GM21529 (cell line): ENCODE results near the gene FARS2.
"Not testable (repeated sequence)": the region's sequence is repeated elsewhere in the genome, so short reads cannot be mapped to it uniquely, and the experiment has no call there.

Experiments
- ATAC-seq: cut with Tn5 transposase; IDR thresholded peaks from one replicate; pipeline ENCODE4 v1.9.1; 2021; ENCODE audit not compliant: unreplicated experiment

FARS2 gene

DNA sequence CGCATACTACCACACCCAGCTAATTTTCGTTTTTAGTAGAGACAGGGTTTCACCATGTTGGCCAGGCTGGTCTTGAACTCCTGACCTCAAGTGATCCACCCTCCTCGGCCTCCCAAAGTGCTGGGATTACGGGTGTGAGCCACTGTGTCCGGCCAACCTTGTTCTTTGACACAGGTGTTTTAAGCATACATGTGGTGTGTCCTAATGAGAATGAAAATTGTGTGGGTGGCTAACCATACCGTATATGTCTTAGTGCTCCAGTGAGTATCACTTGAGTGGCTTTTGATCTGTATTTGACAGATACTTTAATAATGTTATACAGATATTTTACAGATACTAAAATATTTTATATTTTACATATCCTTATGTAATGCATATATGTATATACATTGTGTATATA lies 395.4 kb downstream of the FARS2 start:
- ATAC-seq = not testable (repeated sequence)

DNA sequence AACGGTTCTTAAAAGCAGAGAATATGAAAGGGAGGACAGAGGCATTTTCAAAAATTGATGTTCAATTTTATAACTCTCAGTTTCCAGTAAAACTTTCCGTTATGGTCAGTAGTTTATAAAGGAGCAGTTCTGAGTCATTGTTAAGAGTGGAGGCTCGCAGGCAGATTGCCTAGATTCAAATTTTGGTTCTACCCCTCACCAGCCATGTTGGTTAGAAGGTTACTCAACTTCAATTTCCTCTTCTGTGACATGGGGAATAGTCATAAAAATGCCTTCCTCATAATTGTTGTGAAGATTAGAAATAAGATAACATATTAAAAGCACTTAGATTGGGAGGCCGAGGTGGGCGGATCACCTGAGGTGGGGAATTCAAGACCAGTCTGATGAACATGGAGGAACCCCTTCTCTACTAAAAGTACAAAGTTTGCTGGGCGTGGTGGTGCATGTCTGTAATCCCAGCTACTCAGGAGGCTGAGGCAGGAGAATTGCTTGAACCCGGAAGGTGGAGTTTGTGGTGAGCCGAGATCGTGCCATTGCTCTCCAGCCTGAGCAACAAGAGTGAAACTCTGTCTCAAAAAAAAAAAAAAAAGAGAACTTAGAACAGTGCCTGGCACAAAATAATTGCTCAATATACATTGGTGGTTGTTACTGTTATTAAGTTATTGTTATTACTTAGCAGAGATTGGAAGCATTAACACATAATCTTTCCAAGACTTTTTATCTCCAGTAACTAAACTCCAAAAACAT lies 396.5 kb downstream of the FARS2 start:
- ATAC-seq = no peak

DNA sequence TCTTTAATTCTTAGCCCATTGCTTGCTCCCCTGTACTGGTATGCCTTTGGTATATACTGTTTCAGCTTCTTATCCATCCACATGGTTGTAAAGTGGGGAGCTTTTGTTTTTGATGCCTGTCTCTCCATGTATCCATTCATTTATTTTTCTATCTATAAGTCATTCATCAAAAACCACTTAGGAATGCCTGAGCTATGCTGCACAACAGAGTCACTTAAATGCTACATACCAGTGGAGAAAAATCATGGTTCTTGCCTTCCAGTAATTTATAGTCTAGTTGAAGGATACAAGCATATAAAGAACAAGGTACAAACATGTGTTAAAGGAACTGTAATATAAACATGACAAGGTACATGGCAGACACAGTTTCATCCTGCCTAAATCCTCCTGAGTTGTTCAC lies 398.2 kb downstream of the FARS2 start:
- ATAC-seq = no peak

DNA sequence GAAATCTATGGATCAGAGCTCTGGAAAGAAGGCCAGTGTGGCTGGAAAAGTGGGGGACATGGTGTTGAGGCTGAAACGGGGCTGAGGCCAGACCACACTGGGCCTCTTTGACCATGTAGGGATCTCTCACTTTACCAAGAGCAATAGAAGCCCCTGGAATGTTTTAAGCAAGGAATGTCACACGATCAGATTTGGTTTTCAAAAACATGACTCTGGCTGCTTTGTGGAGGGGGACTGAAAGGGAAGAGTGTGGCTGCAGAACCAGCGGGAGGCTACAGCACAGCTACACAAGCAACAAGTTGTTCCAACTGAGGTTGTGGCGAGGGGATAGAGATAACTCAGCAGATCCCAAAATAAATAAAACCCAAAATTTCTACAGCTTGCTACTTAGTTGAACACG lies 399.5 kb downstream of the FARS2 start:
- ATAC-seq = no peak

DNA sequence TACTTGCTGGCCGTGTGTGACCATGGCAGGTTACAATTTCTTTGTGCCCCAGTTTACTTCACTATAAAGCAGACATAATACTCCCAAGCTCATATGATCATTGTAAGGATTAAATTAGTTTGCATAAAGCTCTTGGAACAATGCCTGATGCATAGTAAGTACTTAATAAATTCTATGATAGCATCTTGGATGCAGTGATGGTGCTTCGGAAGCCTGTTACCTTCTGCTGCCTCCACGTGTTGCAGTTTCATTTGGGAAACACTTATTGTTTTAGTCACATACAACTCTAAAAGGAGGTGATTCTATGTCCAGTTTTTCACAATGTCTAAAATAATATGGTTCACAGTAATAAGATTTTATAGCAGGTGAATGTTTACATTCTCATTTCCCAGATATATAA lies 401.5 kb downstream of the FARS2 start:
- no peak for ATAC-seq

DNA sequence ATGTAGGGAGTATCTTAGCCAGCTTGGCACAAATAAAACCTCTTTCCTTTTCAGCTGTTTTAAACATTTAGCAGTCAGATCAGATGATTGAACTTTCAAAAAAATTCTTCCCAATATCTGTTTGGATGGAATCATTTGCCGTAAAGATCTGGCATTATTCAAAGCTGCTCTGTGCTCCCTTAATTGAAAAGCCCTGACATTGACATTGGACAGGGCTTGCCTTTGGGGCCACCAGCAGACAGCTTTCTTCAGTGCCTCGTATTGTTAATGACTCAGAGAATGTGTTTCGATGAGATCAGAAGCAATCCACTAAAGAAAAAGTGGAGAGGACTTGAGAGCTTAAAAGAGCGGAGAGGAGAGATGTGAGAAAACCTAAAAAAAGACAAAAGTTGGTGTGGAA lies 401.9 kb downstream of the FARS2 start:
- no peak for ATAC-seq

DNA sequence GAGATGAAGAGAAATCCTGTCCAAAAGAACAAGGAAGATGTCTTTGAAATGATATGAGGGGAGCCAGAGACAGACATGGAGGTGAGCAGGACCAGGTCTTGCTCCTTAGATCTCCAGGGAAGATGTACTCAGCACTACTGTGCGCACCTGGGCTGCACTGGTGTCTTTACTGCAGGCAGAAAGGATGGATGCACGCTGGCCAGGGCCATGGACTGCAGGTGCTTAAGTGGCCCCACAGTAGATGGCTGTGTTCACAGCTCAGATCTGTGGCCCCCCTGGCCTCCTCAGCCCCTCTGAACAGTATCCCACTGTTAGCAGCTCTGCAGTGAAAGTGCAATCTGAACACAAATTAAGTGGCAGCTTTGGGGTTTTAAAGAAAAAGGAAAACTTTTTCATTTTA lies 402.4 kb downstream of the FARS2 start:
- no peak for ATAC-seq

DNA sequence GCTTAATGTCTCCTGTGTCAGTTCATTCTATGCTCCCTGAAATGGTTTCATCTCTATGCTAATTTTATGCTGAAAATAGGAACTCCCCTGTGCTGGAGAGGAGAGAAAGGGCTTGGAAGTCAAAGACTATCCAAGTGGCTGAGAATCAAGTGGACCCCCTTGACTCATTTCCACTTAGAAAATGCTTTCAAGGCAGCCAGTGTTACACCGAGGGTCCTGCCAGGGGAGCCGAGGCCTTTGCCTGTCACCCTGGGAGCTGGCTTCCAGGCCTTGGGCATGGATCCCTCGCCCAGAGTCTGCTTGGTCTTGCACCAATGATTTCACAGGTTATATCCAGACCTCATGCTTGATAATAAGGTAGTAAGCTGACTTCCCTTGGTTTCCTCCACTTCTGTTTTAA lies 402.8 kb downstream of the FARS2 start:
- ATAC-seq = no peak

DNA sequence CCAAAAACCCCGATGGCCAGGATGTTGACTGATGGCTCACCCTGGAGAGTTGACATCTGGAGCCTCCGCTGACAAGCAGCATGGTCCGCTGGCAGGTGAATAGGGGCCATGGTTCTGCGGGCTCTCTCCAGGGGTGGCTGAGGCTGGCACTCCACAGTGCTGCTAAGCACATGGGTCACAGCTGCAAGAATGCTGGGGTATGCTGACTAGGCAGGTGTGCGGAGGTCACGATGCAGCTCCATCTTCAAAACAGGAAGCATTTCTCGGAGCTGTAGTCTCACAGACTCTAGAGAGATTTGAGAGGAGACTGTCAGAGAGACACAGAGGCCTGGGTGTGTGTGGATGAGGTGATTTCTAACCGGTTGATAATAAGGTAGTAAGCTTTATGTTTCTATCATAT lies 403.9 kb downstream of the FARS2 start:
- ATAC-seq = no peak

DNA sequence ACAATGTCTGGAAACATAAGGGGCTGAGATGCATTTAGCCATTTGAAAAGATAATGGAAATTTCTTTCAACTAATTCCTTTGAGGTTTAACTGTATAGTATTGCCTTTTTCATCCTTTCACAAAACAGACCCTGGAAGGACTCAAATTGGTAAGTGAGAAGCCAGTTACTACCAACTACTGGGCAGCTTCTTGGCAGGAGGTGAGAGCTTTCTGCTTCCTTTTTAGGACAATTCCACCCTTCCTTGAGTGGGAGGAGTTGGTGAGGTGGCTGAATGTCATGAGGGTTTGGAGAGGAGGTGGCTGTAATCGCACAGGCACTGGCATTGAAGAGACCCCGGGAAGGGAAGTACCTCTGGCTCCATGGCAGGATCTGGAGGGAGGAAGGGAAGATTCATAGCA lies 404.4 kb downstream of the FARS2 start:
- no peak for ATAC-seq

DNA sequence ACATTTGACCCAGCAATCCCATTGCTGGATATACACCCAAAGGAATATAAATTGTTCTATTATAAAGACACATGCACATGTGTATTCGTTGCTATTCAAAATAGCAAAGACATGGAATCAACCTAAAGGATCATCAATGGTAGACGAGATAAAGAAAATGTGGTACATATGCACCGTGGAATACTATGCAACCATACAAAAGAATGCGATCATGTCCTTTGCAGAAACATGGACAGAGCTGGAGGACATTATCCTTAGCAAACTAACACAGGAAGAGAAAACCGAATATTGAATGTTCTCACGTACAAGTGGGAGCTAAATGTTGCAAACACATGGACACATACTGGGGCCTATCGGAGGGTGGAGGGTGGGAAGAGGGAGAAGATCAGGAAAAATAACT lies 405.4 kb downstream of the FARS2 start:
- ATAC-seq = no peak

DNA sequence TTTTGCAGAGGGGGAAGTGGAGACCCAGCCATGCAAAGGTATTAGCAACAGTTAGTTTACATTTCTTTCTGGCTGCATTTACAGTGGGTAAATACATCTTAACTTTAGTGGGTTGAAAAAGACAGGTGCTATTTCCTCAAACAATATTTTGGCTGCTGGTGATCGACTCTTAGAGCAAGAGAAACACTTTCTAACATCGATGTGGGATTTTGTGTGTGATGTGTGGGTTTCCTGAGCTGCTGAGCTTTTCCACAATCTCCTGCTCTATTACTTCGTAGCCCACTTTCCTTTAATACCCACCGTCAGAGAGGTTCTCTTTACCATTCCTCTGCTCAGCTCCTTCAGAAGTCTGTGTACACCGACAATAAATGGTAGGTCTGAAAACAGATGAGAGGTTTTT lies 406.4 kb downstream of the FARS2 start:
- no peak for ATAC-seq

DNA sequence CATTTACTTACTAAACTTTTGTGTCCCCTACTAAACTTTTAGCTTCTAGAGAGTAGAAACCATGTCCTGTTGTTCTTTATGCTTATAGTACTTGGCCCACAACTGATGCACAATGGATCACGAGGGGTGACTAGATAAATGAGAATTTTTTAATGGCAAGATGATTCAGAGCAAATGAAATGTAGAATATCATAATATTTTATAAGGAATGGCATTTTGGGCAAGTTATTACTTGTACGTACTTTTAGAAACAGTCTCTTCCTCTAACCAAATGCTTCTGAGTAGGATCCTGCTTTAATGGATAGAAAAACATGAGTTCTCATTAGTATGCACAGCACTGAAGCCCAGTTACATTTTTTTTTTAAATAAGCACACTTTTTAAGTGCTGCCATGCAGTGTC lies 409.1 kb downstream of the FARS2 start:
- ATAC-seq = no peak

DNA sequence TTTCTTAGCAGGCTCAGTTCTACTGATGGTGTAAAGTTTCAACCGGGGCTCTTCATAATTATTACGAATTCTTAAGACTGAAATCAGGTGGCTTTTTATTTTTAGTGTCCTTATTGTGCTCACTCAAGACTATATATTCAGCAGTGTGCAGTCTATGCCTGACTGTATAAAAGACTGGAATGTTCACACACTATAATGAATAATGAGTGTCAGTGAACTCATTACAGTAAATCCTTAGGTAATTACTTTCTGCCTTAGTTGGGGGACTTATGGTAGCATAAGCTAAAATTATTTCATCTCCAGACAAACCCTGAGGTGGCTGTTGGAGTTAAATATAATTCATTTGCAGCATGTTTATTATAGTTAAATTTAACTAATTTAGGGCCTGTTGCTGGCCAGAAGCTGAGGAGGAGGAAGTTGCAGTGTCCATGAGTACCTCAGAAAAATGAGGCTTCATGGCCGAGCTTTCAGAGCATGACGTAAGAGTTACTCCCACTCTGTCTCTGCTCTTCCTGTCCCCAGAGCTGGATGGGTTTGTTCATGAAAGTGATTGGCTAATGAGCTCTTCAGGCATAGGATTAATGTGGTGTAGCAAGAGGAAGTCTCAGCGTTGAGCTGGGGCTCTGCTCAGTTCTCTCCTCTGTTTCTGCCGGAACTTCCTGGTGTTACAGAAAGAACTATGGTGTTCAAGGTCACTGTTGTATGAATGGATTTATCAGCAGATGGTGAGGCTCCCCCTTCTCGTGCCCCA lies 409.7 kb downstream of the FARS2 start:
- no peak for ATAC-seq

DNA sequence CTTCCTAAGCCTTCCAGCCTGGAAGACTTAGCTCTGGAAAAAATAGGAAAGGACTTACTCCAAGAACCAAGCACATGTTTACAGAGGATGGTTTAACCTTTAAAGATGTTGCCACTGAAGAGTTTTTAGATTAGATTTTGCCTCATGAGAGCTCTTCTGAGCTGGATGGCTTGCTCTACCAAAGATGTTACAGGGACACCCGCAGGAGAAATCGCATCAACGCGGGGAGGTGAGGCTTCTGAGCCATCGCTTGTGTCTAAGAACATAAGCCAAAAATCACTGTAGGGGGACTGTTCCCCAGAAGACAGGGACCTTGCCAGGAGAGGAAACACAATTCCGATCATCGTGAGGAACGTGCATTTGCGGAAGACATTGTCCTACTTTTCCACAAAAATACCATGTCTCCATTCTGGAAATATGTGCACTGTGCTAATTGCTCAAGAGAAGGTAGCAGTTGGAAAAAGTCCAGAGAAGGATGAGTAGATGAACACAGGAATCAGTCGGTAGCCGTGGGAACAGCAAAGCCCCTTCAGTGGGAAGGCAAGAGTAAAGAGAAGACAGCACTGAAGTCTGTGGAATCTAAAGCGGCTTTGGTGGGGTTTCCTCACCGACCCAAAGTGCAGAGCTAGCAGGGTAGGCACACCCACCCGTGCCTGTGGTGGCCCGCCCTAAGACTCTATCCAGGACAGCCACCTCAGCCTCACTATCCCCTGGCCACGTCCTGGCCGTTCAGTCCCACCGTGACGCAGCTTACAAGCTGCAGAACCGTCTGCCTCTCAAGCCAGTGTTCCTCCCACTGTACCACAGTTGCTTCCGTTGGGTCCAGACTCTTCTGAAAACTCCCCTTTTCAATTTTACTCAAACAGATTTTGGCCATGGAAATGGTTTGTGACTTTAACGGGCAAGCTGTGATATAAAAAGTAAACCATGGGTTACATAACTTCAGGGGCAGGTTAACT lies 410.6 kb downstream of the FARS2 start:
- ATAC-seq = no peak

DNA sequence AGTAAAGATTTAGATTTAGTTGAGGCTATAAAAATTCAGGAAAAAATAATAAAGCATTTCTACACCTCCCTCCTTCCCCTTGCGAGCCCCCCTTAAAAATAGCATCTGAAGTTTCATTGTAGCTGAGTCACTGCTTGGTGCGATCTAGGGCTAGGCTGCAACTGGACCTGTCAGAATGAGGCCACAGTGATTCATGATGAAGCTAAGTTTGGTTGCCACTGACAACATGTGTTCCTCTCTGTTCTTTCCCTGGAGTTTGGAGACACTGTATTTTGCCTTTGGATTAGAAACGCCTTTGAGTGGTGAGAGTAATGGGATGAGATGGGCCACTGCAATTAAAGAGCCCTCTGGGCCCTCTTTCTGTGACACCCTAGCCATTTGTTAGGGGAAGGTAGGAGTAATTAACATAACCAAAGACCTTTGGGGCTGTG lies 411.3 kb downstream of the FARS2 start:
- no peak for ATAC-seq

DNA sequence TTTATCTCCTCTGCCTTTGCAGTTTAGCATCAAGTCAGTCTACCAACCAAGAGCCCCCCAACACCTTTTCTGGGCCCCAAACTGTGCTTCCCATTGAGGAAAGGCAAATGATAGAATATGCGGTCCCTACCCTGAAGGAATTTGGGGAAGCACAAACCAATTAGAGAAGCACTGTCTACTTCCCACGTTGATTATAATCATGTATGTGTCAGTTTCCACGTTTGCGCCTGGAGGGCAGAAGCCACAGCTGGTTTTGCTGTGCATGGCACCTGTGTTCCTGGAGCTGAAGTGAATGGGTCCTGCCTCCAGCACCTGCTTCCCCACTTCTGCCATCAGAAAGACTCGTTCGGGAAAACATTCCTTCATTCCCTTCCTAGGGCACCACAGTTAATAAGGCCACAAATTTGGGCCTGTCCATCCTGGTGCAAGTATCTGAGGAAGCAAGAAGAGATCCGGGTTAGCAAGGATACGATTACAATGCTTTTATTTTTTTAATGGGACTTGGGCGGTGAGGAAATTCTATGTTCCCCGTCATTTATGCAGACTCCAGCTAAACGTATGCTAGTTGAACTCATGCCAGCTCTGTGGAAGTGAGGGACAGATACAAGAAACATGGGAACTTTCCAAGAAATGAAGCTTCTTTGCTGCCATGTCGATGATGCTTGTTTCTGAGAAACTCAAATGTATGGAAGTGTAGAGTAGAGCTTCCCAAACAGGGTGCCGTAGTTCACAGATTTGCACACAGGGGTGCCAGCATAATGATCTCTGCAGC lies 411.9 kb downstream of the FARS2 start:
- ATAC-seq = no peak

DNA sequence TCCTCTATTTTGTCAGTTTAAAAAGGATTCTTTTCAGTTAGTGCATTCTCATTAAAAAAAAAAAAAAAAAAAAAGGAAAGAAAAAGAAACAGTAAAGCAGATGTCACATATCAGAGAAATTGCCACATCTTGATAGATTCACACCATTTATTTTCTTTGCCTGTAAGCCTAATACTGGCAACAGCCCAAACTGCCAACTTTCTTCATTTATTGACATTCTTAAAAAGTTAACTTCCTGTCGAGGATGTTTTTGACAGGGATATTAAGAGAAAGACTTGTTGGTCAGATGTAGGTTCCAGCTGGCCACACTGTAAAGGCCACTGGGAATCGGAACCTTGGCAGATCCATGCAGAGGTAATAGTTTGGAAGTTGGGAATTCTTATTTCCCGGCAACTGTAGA lies 412.8 kb downstream of the FARS2 start:
- no peak for ATAC-seq

DNA sequence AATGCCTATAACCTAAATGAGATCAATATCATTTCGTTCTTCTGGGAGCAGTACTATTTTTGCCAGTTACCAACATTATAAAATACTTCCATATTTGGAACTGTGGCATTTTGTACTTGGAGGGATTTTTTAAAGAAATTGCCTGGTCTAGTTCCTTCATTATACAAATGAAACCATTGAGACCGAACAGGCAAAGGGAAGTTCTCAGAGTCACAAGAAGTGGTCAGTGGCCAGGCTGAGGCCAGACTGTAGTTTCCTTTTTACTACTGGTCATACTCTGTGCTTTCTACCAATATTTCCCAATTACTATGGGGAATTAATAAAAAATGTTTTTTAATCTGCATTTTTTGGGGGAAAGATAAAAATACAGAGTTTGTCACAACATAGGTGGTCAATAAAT lies 413.4 kb downstream of the FARS2 start:
- no peak for ATAC-seq

DNA sequence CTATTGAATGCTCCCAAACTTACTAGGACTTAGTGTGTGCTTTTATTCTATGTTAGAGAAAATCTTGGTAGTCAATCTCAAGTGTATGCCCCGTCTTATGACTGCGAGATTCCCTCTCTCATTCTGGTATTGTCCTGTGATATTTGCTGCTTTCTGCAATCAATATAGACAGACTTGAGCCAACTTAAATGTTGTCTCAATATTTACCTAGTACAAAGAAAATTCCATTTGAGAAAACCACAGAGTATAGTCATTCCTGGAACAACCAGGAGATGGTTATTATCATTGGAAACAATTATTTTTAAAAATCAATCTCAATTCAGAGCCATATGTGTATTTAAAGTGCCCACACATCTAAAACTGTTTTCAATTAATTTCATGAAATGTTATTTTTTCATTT lies 415.4 kb downstream of the FARS2 start:
- no peak for ATAC-seq
